NT2/D1 (cell line): Measurements from ENCODE around the gene VANGL1.

Experiments used
- DNase-seq: peaks from one replicate; pipeline ENCODE4 v3.0.0-alpha.2; 2011; ENCODE audit warnings: low read depth, low spot score
- H3K27me3 ChIP-seq: 2 replicates; pipeline ENCODE4 v1.6.0; 2011; ENCODE audit warnings: mild to moderate bottlenecking; ENCODE audit not compliant: insufficient read length, insufficient read depth
- H3K36me3 ChIP-seq: 2 replicates; pipeline ENCODE4 v1.6.1; 2011; ENCODE audit warnings: mild to moderate bottlenecking, low read length, mixed read lengths; ENCODE audit not compliant: insufficient read depth, insufficient read length
- H3K4me1 ChIP-seq: 2 replicates; pipeline ENCODE4 v1.5.1; 2011; ENCODE audit not compliant: insufficient read depth, insufficient read length
- H3K4me3 ChIP-seq: 2 replicates; pipeline ENCODE4 v1.5.1; 2011; ENCODE audit warnings: low read depth; ENCODE audit not compliant: insufficient read length
- H3K9ac ChIP-seq: 2 replicates; pipeline ENCODE4 v1.6.0; 2011; ENCODE audit warnings: low read depth; ENCODE audit not compliant: insufficient read length
- H3K9me3 ChIP-seq: 2 replicates; pipeline ENCODE4 v1.5.1; 2011; ENCODE audit warnings: mild to moderate bottlenecking, low read length; ENCODE audit not compliant: insufficient read depth
- SUZ12 ChIP-seq: IDR thresholded peaks from 2 replicates; pipeline ENCODE4 v1.6.1; 2011; ENCODE audit not compliant: insufficient read length, insufficient read depth; ENCODE audit errors: extremely low read depth
- YY1 ChIP-seq: IDR thresholded peaks from 2 replicates; pipeline ENCODE4 v1.6.1; 2011; ENCODE audit not compliant: insufficient read length, insufficient read depth
- ZNF274 ChIP-seq: IDR thresholded peaks from 2 replicates; pipeline ENCODE4 v1.6.1; 2011; ENCODE audit warnings: mild to moderate bottlenecking, low read depth, low read length

The VANGL1 gene

GRCh38 chr1:115604508-115604907 lies 37.3 kb upstream of the VANGL1 start:
- Histone ChIP-seq H3K9me3 (no peaks in the 10 kb centered on the region), H3K36me3 (no peaks in the 10 kb centered on the region), H3K27me3 (no peaks in the 10 kb centered on the region), H3K4me1 (no peaks in the 10 kb centered on the region), H3K9ac (no peak overlapping the region), H3K4me3 (no peak overlapping the region)
- DNase-seq, result no peak
- TF ChIP-seq ZNF274 (no peak), YY1 (no peak), SUZ12 (no peak)

GRCh38 chr1:115606305-115606704 lies 35.5 kb upstream of the VANGL1 start:
- no peaks in the 10 kb centered on the region for H3K36me3 ChIP-seq
- no peak for DNase-seq
- H3K4me1 ChIP-seq, result no peaks in the 10 kb centered on the region
- H3K9ac ChIP-seq, result no peak overlapping the region
- no peaks in the 10 kb centered on the region for H3K9me3 ChIP-seq
- H3K4me3 ChIP-seq, result no peak overlapping the region
- TF ChIP-seq SUZ12 (no peak), ZNF274 (no peak), YY1 (no peak)
- H3K27me3 ChIP-seq, result no peaks in the 10 kb centered on the region

GRCh38 chr1:115609021-115609420 lies 32.7 kb upstream of the VANGL1 start:
- H3K36me3 ChIP-seq, result no peaks in the 10 kb centered on the region
- no peaks in the 10 kb centered on the region for H3K27me3 ChIP-seq

GRCh38 chr1:115613767-115614166 lies 28.0 kb upstream of the VANGL1 start:
- Histone ChIP-seq H3K36me3 (no peaks in the 10 kb centered on the region), H3K4me1 (no peaks in the 10 kb centered on the region), H3K9me3 (peaks cover 7% of the 10 kb centered on the region; the same call in 1 of the 2 replicates), H3K4me3 (no peak overlapping the region), H3K27me3 (no peaks in the 10 kb centered on the region), H3K9ac (no peak overlapping the region)
- no peak for TF ChIP-seq SUZ12
- no peak for TF ChIP-seq YY1
- no peak for TF ChIP-seq ZNF274
- no peak for DNase-seq

More at GRCh38 chr1:115609021-115609420, 32.7 kb upstream of the VANGL1 start:
- no peak for TF ChIP-seq ZNF274
- no peak for TF ChIP-seq SUZ12
- no peak for TF ChIP-seq YY1
- H3K4me1 ChIP-seq, result no peaks in the 10 kb centered on the region
- no peaks in the 10 kb centered on the region for H3K9me3 ChIP-seq
- no peak for DNase-seq
- H3K4me3 ChIP-seq, result no peak overlapping the region
- no peak overlapping the region for H3K9ac ChIP-seq

GRCh38 chr1:115620453-115620852 lies 21.3 kb upstream of the VANGL1 start:
- Histone ChIP-seq H3K4me3 (no peak overlapping the region), H3K4me1 (peaks cover 6% of the 10 kb centered on the region), H3K27me3 (no peaks in the 10 kb centered on the region), H3K9me3 (peaks cover 24% of the 10 kb centered on the region), H3K36me3 (no peaks in the 10 kb centered on the region), H3K9ac (no peak overlapping the region)
- DNase-seq, result no peak
- TF ChIP-seq ZNF274 (no peak), SUZ12 (no peak), YY1 (no peak)

GRCh38 chr1:115620950-115621349 lies 20.8 kb upstream of the VANGL1 start:
- H3K4me3 ChIP-seq, result no peak overlapping the region
- peaks cover 6% of the 10 kb centered on the region for H3K4me1 ChIP-seq
- H3K36me3 ChIP-seq, result no peaks in the 10 kb centered on the region
- H3K9ac ChIP-seq, result no peak overlapping the region
- H3K27me3 ChIP-seq, result no peaks in the 10 kb centered on the region
- DNase-seq, result no peak
- peaks cover 24% of the 10 kb centered on the region for H3K9me3 ChIP-seq
- TF ChIP-seq ZNF274, result no peak
- no peak for TF ChIP-seq YY1
- no peak for TF ChIP-seq SUZ12

GRCh38 chr1:115624859-115625258 lies 16.9 kb upstream of the VANGL1 start:
- no peak for TF ChIP-seq YY1
- no peak overlapping the region for H3K9ac ChIP-seq
- no peak for DNase-seq

GRCh38 chr1:115630342-115630741 lies 11.4 kb upstream of the VANGL1 start:
- DNase-seq, result no peak
- no peaks in the 10 kb centered on the region for H3K27me3 ChIP-seq
- H3K4me1 ChIP-seq, result no peaks in the 10 kb centered on the region
- H3K9me3 ChIP-seq, result no peaks in the 10 kb centered on the region
- no peak for TF ChIP-seq ZNF274
- TF ChIP-seq SUZ12, result no peak
- no peak for TF ChIP-seq YY1
- H3K4me3 ChIP-seq, result no peak overlapping the region
- no peak overlapping the region for H3K9ac ChIP-seq
- H3K36me3 ChIP-seq, result no peaks in the 10 kb centered on the region

More at GRCh38 chr1:115624859-115625258, 16.9 kb upstream of the VANGL1 start:
- Histone ChIP-seq H3K9me3 (peaks cover 15% of the 10 kb centered on the region), H3K27me3 (no peaks in the 10 kb centered on the region), H3K4me1 (peaks cover 6% of the 10 kb centered on the region), H3K36me3 (no peaks in the 10 kb centered on the region), H3K4me3 (no peak overlapping the region)
